Measurements from ENCODE around the gene REXO4. TPM values are rescaled to one million over a fixed set of nuclear protein-coding genes. Genes with fewer than 3 reads are reported as not detected.

Gene REXO4
- polyA plus RNA-seq, 1 donor (not counting 4 experiments of a cell fraction or from before 2014, with no cell fraction given), result 21.5 TPM

- Histone ChIP-seq H3K4me1 (ENCODE audit: control insufficient read depth, extremely low read depth, insufficient read depth, low read length) (no peaks in the 10 kb centered on the region), H3K9me1 (ENCODE audit: control insufficient read depth, extremely low read depth, insufficient read depth, low read length) (no peaks in the 10 kb centered on the region), H3K9me3 (ENCODE audit: control insufficient read depth, low read depth, low read length) (no peaks in the 10 kb centered on the region), H4K20me1 (ENCODE audit: control insufficient read depth, extremely low read depth, insufficient read depth, low read length) (no peaks in the 10 kb centered on the region), H2AFZ (ENCODE audit: control insufficient read depth, low read length) (no peak overlapping the region), H3K9ac (ENCODE audit: control insufficient read depth, extremely low read depth, insufficient read depth, low read length) (no peak overlapping the region), H3K4me3 (ENCODE audit: control insufficient read depth in 2 of 3, extremely low read depth in 1 of 3, insufficient read depth in 2 of 3, low read depth in 1 of 3, low read length in 3 of 3) (no peak overlapping the region), H3K27me3 (ENCODE audit: control insufficient read depth, extremely low read depth, insufficient read depth, low read length) (peaks cover 19% of the 10 kb centered on the region), H3K27ac (ENCODE audit: control insufficient read depth, insufficient read depth, low read length) (no peak overlapping the region), H3K79me2 (ENCODE audit: control insufficient read depth, insufficient read depth, low read length) (no peaks in the 10 kb centered on the region), H3K36me3 (ENCODE audit: control insufficient read depth in 2 of 2, extremely low read depth in 1 of 2, insufficient read depth in 2 of 2, low read length in 2 of 2) (no peaks in the 10 kb centered on the region), H3K4me2 (ENCODE audit: control insufficient read depth, extremely low read depth, insufficient read depth, low read depth, low read length) (no peak overlapping the region)
- no peak for FAIRE-seq
- no peak for DNase-seq (ENCODE audit: low read depth, low spot score)
- dilution Hi-C loops (cut with MboI; ENCODE audit: extremely low pct_ligation_motif_present, low sequenced_read_pairs), result no loop called here
- TF ChIP-seq CTCF (optimal IDR thresholded peaks at IDR 0.05 in 1 of 3, IDR thresholded peaks at IDR 0.05 in 1 of 3, conservative IDR thresholded peaks at IDR 0.05 in 1 of 3; ENCODE audit: extremely low read depth in 1 of 3, insufficient read depth in 2 of 3, low read length in 3 of 3), result no peak
- TF ChIP-seq EZH2 (IDR thresholded peaks at IDR 0.05; ENCODE audit: low read length), result no peak
Measured at GRCh38 chr9:133426011-133426410, 8.2 kb upstream of the REXO4 start.

GRCh38 chr9:133425049-133425632 is 7.3 kb upstream of the REXO4 start:
- TF ChIP-seq EZH2 (IDR thresholded peaks at IDR 0.05; ENCODE audit: low read length), result no peak
- Histone ChIP-seq H2AFZ (ENCODE audit: control insufficient read depth, low read length) (no peak overlapping the region), H3K27me3 (ENCODE audit: control insufficient read depth, extremely low read depth, insufficient read depth, low read length) (peaks cover 19% of the 10 kb centered on the region), H3K9ac (ENCODE audit: control insufficient read depth, extremely low read depth, insufficient read depth, low read length) (no peak overlapping the region), H3K4me3 (ENCODE audit: control insufficient read depth in 2 of 3, extremely low read depth in 1 of 3, insufficient read depth in 2 of 3, low read depth in 1 of 3, low read length in 3 of 3) (no peak overlapping the region), H3K9me1 (ENCODE audit: control insufficient read depth, extremely low read depth, insufficient read depth, low read length) (no peaks in the 10 kb centered on the region), H3K4me1 (ENCODE audit: control insufficient read depth, extremely low read depth, insufficient read depth, low read length) (no peaks in the 10 kb centered on the region), H4K20me1 (ENCODE audit: control insufficient read depth, extremely low read depth, insufficient read depth, low read length) (no peaks in the 10 kb centered on the region), H3K36me3 (ENCODE audit: control insufficient read depth in 2 of 2, extremely low read depth in 1 of 2, insufficient read depth in 2 of 2, low read length in 2 of 2) (no peaks in the 10 kb centered on the region), H3K79me2 (ENCODE audit: control insufficient read depth, insufficient read depth, low read length) (no peaks in the 10 kb centered on the region), H3K4me2 (ENCODE audit: control insufficient read depth, extremely low read depth, insufficient read depth, low read depth, low read length) (no peak overlapping the region), H3K27ac (ENCODE audit: control insufficient read depth, insufficient read depth, low read length) (no peak overlapping the region), H3K9me3 (ENCODE audit: control insufficient read depth, low read depth, low read length) (no peaks in the 10 kb centered on the region)
- FAIRE-seq (no peak), DNase-seq (ENCODE audit: low read depth, low spot score) (no peak)
- dilution Hi-C loops (cut with MboI; ENCODE audit: extremely low pct_ligation_motif_present, low sequenced_read_pairs), result no loop called here

- peaks cover 16% of the 10 kb centered on the region for H3K27me3 ChIP-seq (ENCODE audit: control insufficient read depth, extremely low read depth, insufficient read depth, low read length)
- H3K79me2 ChIP-seq (ENCODE audit: control insufficient read depth, insufficient read depth, low read length), result no peaks in the 10 kb centered on the region
- DNase-seq (ENCODE audit: low read depth, low spot score) (no peak), FAIRE-seq (no peak)
- dilution Hi-C loops (cut with MboI; ENCODE audit: extremely low pct_ligation_motif_present, low sequenced_read_pairs), result no loop called here
- no peak overlapping the region for H2AFZ ChIP-seq (ENCODE audit: control insufficient read depth, low read length)
- no peaks in the 10 kb centered on the region for H3K9me3 ChIP-seq (ENCODE audit: control insufficient read depth, low read depth, low read length)
- no peak overlapping the region for H3K4me3 ChIP-seq (ENCODE audit: control insufficient read depth in 2 of 3, extremely low read depth in 1 of 3, insufficient read depth in 2 of 3, low read depth in 1 of 3, low read length in 3 of 3)
- no peak overlapping the region for H3K27ac ChIP-seq (ENCODE audit: control insufficient read depth, insufficient read depth, low read length)
- no peak for TF ChIP-seq CTCF (optimal IDR thresholded peaks at IDR 0.05 in 1 of 3, IDR thresholded peaks at IDR 0.05 in 1 of 3, conservative IDR thresholded peaks at IDR 0.05 in 1 of 3; ENCODE audit: extremely low read depth in 1 of 3, insufficient read depth in 2 of 3, low read length in 3 of 3)
- no peak for TF ChIP-seq EZH2 (IDR thresholded peaks at IDR 0.05; ENCODE audit: low read length)
- H3K9me1 ChIP-seq (ENCODE audit: control insufficient read depth, extremely low read depth, insufficient read depth, low read length), result no peaks in the 10 kb centered on the region
- H3K36me3 ChIP-seq (ENCODE audit: control insufficient read depth in 2 of 2, extremely low read depth in 1 of 2, insufficient read depth in 2 of 2, low read length in 2 of 2), result no peaks in the 10 kb centered on the region
- no peak overlapping the region for H3K9ac ChIP-seq (ENCODE audit: control insufficient read depth, extremely low read depth, insufficient read depth, low read length)
- H3K4me1 ChIP-seq (ENCODE audit: control insufficient read depth, extremely low read depth, insufficient read depth, low read length), result no peaks in the 10 kb centered on the region
- no peak overlapping the region for H3K4me2 ChIP-seq (ENCODE audit: control insufficient read depth, extremely low read depth, insufficient read depth, low read depth, low read length)
- no peaks in the 10 kb centered on the region for H4K20me1 ChIP-seq (ENCODE audit: control insufficient read depth, extremely low read depth, insufficient read depth, low read length)
Measured at GRCh38 chr9:133424187-133424586, 6.4 kb upstream of the REXO4 start.
